GM23248 (cell line): Measurements from ENCODE around the gene ARMC10. TPM values are rescaled to one million over a fixed set of nuclear protein-coding genes. Genes with fewer than 3 reads are reported as not detected.

ENCODE experiments used
- DNase-seq: peaks from one replicate; pipeline ENCODE4 v3.0.0-alpha.2; 2015
- H2AFZ ChIP-seq: fragments of 200-600 bp; sonication (generic); 2 replicates; pipeline ENCODE4 v1.6.1; 2016; ENCODE audit warnings: antibody characterized with exemption
- H3F3A ChIP-seq: fragments of 200-600 bp; sonication (generic); 2 replicates; pipeline ENCODE4 v1.6.1; 2016; ENCODE audit warnings: mild to moderate bottlenecking, antibody characterized with exemption, mixed run types; ENCODE audit not compliant: insufficient read depth
- H3K27ac ChIP-seq: fragments of 200-600 bp; sonication (generic); 2 replicates; pipeline ENCODE4 v1.5.1; 2016; ENCODE audit warnings: mild to moderate bottlenecking
- H3K27me3 ChIP-seq: fragments of 200-600 bp; sonication (generic); replicated peaks from 2 replicates; pipeline ENCODE4 v1.6.1; 2016; ENCODE audit warnings: mild to moderate bottlenecking; ENCODE audit not compliant: insufficient read depth
- H3K36me3 ChIP-seq: fragments of 200-600 bp; sonication (generic); 2 replicates; pipeline ENCODE4 v1.6.1; 2016; ENCODE audit warnings: low read depth, mild to moderate bottlenecking
- H3K4me1 ChIP-seq: fragments of 200-600 bp; sonication (generic); 2 replicates; pipeline ENCODE4 v1.6.1; 2016; ENCODE audit warnings: mild to moderate bottlenecking; ENCODE audit not compliant: insufficient read depth
- H3K4me2 ChIP-seq: fragments of 200-600 bp; sonication (generic); one replicate; pipeline ENCODE4 v1.6.1; 2016; ENCODE audit warnings: mild to moderate bottlenecking; ENCODE audit not compliant: unreplicated experiment
- H3K4me3 ChIP-seq: fragments of 200-600 bp; sonication (generic); 2 replicates; pipeline ENCODE4 v1.5.1; 2016; ENCODE audit warnings: mild to moderate bottlenecking
- H3K79me2 ChIP-seq: fragments of 200-600 bp; sonication (generic); 2 replicates; pipeline ENCODE4 v1.6.1; 2016; ENCODE audit warnings: mild to moderate bottlenecking; ENCODE audit not compliant: insufficient read depth
- H3K9ac ChIP-seq: fragments of 200-600 bp; sonication (generic); 2 replicates; pipeline ENCODE4 v1.6.1; 2016; ENCODE audit warnings: mild to moderate bottlenecking
- H3K9me2 ChIP-seq: fragments of 200-600 bp; sonication (generic); 2 replicates; pipeline ENCODE4 v1.6.1; 2016; ENCODE audit warnings: mixed run types, mild to moderate bottlenecking, moderate library complexity; ENCODE audit not compliant: insufficient read depth
- H3K9me3 ChIP-seq: fragments of 200-600 bp; sonication (generic); one replicate; pipeline ENCODE4 v1.6.1; 2017; ENCODE audit warnings: low read depth
- H4K20me1 ChIP-seq: fragments of 200-600 bp; sonication (generic); 2 replicates; pipeline ENCODE4 v1.6.0; 2016; ENCODE audit not compliant: insufficient read depth
- EZH2 ChIP-seq: fragments of 200-600 bp; sonication (generic); IDR thresholded peaks from 2 replicates; pipeline ENCODE4 v1.6.1; 2018; ENCODE audit warnings: antibody characterized with exemption, mild to moderate bottlenecking; ENCODE audit not compliant: insufficient read depth, poor library complexity, severe bottlenecking
- EZH2phosphoT487 ChIP-seq: fragments of 200-600 bp; sonication (generic); IDR thresholded peaks from 2 replicates; pipeline ENCODE4 v1.6.1; 2018; ENCODE audit warnings: antibody characterized with exemption, moderate library complexity, mild to moderate bottlenecking, low read depth; ENCODE audit not compliant: insufficient read depth
- WGBS, 2 experiments: methylation state at CpG; one replicate each; pipeline ENCODE4 v1.1.6; 2015 to 2017; ENCODE audit warnings: low lambda C conversion rate in 2 of 2, low coverage in 1 of 2; ENCODE audit errors: missing lambda C conversion rate in 2 of 2; 5-methylcytosine and 5-hydroxymethylcytosine counted together
- in situ Hi-C: fragments of 300-500 bp; cut with MboI; formaldehyde crosslinking; loops from 2 replicates; pipeline ENCODE4 v1.15.0; 2020
- polyA plus RNA-seq: library from polyadenylated mRNA; unstranded; fragments of >200 nt; fragmentation: Nextera tagmentation; extraction: Ambion mirVana; gene quantifications from 2 replicates; pipeline ENCODE4 v1.2.1, GENCODE V29; 2016
- total RNA-seq: library from RNA; depleted of rRNA; stranded (reverse); fragments of >200 nt; shearing (Covaris generic); gene quantifications from 2 replicates; pipeline ENCODE4 v1.2.3, GENCODE V29; 2014

The ARMC10 gene
- total and polyA plus RNA-seq, 2 experiments from 2014 or later = 39.2 to 41.9 TPM

DNA sequence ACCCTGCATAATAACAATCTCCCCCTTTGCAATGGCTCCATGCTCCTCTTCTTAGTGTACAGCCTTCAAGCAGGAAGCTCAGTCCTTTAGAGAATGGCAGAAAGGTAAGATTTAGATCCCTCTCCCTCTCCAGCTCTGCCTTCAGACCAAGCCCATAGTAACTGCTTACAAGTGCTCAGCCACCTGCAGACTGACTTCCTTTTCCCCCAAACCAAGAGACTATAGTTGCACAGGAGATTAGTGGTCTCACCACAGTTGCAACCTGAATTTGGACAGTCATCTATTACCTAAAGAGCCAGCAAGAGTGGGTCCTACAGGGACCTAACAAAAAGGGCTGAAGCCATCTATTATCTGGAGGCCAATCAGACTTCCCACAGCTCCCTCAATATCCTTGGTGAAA, 16.8 kb upstream of the ARMC10 start:
- Histone ChIP-seq H3K4me3 (no peak overlapping the region), H3F3A (no peaks in the 10 kb centered on the region), H4K20me1 (no peaks in the 10 kb centered on the region), H3K36me3 (no peaks in the 10 kb centered on the region), H3K9me2 (no peaks in the 10 kb centered on the region), H3K9ac (no peak overlapping the region), H3K4me2 (no peak overlapping the region), H3K9me3 (no peaks in the 10 kb centered on the region), H3K4me1 (no peaks in the 10 kb centered on the region), H3K79me2 (no peaks in the 10 kb centered on the region), H2AFZ (no peak overlapping the region), H3K27ac (no peak overlapping the region), H3K27me3 (no peaks in the 10 kb centered on the region)
- TF ChIP-seq EZH2phosphoT487 = no peak
- no peak for TF ChIP-seq EZH2
- no peak for DNase-seq
- in situ Hi-C loops = no loop called here

DNA sequence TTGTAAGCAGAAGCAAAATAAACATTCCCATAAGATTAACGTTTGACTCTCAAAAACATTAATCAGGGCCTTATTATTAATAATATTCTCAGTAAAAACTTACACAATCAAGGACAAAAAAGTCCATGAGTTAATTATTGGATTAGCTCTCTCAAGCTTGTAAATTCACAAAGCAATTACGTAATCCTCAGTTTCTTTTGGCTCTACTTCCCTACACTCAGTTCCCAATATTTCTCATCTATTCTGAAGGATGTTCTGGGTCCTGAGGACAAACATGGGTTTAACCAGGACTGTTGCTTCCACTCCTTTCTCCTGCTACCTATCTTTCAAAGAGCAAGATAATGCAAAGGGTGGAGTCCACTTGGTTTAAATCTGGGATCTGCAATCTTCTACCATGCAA, 15.5 kb upstream of the ARMC10 start:
- Histone ChIP-seq H3K9me2 (no peaks in the 10 kb centered on the region), H3K4me3 (no peak overlapping the region), H3K9ac (no peak overlapping the region), H3K4me1 (no peaks in the 10 kb centered on the region), H3K27me3 (no peaks in the 10 kb centered on the region), H3K79me2 (no peaks in the 10 kb centered on the region), H4K20me1 (no peaks in the 10 kb centered on the region), H2AFZ (no peak overlapping the region), H3K36me3 (no peaks in the 10 kb centered on the region), H3F3A (no peaks in the 10 kb centered on the region), H3K4me2 (no peak overlapping the region), H3K9me3 (no peaks in the 10 kb centered on the region), H3K27ac (no peak overlapping the region)
- TF ChIP-seq EZH2phosphoT487 (no peak), EZH2 (no peak)
- DNase-seq = no peak
- in situ Hi-C loops = no loop called here
- 30 to 34% methylated on average over 2 of the region's 2 CpGs for WGBS, 2 experiments

DNA sequence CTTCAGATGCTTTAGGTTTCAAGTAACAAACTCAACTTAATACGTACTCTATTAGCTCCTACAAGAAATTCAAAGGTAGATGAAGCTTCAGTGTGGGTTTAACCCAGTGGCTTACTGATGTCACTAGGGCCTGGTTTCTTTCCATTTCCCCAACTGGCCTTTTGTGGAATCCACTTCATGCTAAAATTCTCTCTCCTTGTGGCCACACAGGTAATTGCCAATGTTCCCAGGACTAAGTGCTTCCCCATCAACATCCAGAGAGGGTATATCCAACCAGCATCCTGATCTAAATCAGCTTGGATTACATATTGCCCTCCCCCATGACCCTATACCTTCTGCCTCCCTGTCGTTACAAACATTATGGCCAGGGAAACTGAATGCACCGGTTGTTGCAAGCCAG, 11.0 kb upstream of the ARMC10 start:
- Histone ChIP-seq H3K27ac (no peak overlapping the region), H3K4me1 (no peaks in the 10 kb centered on the region), H3F3A (no peaks in the 10 kb centered on the region), H2AFZ (no peak overlapping the region), H4K20me1 (no peaks in the 10 kb centered on the region), H3K27me3 (no peaks in the 10 kb centered on the region), H3K9me3 (no peaks in the 10 kb centered on the region), H3K4me3 (no peak overlapping the region), H3K9ac (no peak overlapping the region), H3K4me2 (no peak overlapping the region), H3K9me2 (no peaks in the 10 kb centered on the region), H3K79me2 (no peaks in the 10 kb centered on the region), H3K36me3 (no peaks in the 10 kb centered on the region)
- 88 to 91% methylated on average over 3 of the region's 3 CpGs for WGBS, 2 experiments
- TF ChIP-seq EZH2phosphoT487 (no peak), EZH2 (no peak)
- DNase-seq = no peak
- in situ Hi-C loops = no loop called here

DNA sequence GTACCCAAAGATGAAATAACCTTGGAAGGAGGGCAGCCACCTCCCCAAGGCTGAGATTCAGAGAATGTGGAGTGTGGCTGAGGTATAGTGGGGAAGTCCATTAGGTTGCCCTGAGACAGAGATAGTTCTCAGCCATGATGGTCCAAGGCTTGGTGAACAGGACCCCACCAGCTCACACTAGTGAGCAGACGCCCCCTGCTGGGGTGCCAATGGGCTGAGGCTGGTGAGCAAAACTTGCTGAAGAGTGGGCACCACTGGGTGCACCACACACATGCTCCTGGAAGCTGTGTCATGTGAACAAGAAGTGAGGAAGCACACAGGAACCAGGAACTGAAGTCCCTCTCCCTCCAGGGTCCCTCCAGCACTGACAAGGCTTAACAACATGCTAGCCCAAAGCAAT, 9.3 kb upstream of the ARMC10 start:
- no peaks in the 10 kb centered on the region for H3K36me3 ChIP-seq
- no peaks in the 10 kb centered on the region for H4K20me1 ChIP-seq
- WGBS, 2 experiments = 0% methylated on average over 1 of the region's 1 CpG
- TF ChIP-seq EZH2 = no peak
- no peak for TF ChIP-seq EZH2phosphoT487
- peak; percentile 57 for DNase-seq
- H3K79me2 ChIP-seq = no peaks in the 10 kb centered on the region
- H3F3A ChIP-seq = no peaks in the 10 kb centered on the region
- no peaks in the 10 kb centered on the region for H3K27me3 ChIP-seq
- H3K4me1 ChIP-seq = no peaks in the 10 kb centered on the region
- no peak overlapping the region for H3K9ac ChIP-seq
- in situ Hi-C loops = no loop called here
- no peaks in the 10 kb centered on the region for H3K9me2 ChIP-seq
- H3K9me3 ChIP-seq = no peaks in the 10 kb centered on the region
- no peak overlapping the region for H2AFZ ChIP-seq
- no peak overlapping the region for H3K4me3 ChIP-seq
- no peak overlapping the region for H3K27ac ChIP-seq
- H3K4me2 ChIP-seq = no peak overlapping the region
